Measurements from ENCODE around the gene AVL9.
"Not testable (repeated sequence)": the region's sequence is repeated elsewhere in the genome, so short reads cannot be mapped to it uniquely, and the experiment has no call there.

Gene AVL9

GRCh38 chr7:32637611-32638010 is 142.3 kb downstream of the AVL9 start:
- not testable (repeated sequence) for DNase-seq (ENCODE audit: low spot score)
